Measurements from ENCODE around the gene AKIRIN1. TPM values are rescaled to one million over a fixed set of nuclear protein-coding genes. Genes with fewer than 3 reads are reported as not detected.
"Not testable (repeated sequence)": the region's sequence is repeated elsewhere in the genome, so short reads cannot be mapped to it uniquely, and the experiment has no call there.

Gene AKIRIN1
- total RNA-seq, 2 experiments from 2014 or later, result 55.5 to 60.2 TPM

DNA sequence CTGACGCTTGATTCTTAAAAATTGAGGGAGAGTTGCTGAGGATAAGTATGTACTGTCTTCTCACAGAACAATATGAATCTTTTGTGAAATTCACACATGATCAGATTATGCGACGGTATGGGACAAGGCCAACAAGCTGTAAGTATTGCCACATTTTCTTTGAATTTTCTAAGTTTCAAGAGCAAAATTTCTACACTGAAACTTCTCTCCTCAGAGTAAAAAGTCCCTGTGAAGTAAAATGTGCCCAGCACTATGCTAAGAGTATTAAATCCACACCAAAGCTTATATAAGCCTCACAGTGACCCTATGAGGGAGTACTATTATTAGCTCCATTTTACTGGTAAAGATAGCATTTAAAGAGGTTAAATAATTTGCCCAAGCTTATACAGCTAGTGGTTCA, 12.2 kb downstream of the AKIRIN1 start:
- POLR2A ChIA-PET, result interaction anchor here (0.7 kb wide), 1 partner anchor 23 kb away, joined by 4 read pairs; the partner anchor contains the start of gene NDUFS5
- Mint-ChIP-seq H3K4me1 (peaks cover 11% of the 10 kb centered on the region), H3K4me3 (no peak overlapping the region), H3K27me3 (no peaks in the 10 kb centered on the region), H3K36me3 (peaks cover 36% of the 10 kb centered on the region), H3K9me3 (no peaks in the 10 kb centered on the region), H3K27ac (no peak overlapping the region)
- ATAC-seq (ENCODE audit: low read depth), result no peak
- DNase-seq, result no peak

DNA sequence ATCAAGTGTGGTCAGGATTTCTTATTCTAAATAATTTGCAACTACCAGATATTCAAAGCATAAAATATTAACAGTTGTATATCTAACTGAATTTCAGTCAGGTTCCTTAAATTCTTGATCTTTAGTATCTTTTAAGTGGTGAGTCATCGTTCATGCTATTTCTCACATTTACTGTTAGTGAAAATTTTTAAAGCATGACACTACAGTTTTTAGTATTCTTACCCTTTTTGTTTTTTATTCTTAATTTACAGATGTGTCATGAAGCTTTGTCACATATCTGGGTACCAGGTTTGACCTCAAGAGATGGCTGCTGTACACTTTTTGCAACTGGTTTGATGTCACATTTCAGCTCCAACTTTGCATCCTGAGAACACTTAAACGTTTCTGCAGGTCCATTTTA, 12.7 kb downstream of the AKIRIN1 start:
- ATAC-seq (ENCODE audit: low read depth) (no peak), DNase-seq (no peak)
- H3K9me3 Mint-ChIP-seq, result no peaks in the 10 kb centered on the region
- H3K27ac Mint-ChIP-seq, result no peak overlapping the region
- H3K4me1 Mint-ChIP-seq, result peaks cover 10% of the 10 kb centered on the region
- no peaks in the 10 kb centered on the region for H3K27me3 Mint-ChIP-seq
- no peak overlapping the region for H3K4me3 Mint-ChIP-seq
- POLR2A ChIA-PET, result interaction anchor here (0.7 kb wide), 1 partner anchor 22 kb away, joined by 4 read pairs; the partner anchor contains the start of gene NDUFS5
- H3K36me3 Mint-ChIP-seq, result peaks cover 38% of the 10 kb centered on the region

DNA sequence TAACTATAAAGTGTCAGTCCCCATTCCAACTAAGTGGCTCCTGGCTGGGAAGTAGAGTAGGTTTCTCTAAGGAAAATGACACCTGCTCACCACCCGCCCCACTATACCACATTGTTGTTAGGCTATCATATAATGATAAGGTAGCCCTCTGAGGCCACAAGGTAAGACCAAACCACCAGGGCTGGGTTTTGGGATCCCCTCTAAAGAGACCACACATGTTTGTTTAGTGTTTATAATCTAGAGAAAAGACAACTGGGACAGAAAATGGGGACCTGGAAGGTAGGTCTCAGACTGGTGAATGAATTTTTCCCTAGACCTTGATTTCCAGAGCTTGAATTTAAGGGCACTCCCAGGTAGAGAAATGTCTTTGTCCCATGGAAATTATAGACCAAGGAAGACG, 15.2 kb downstream of the AKIRIN1 start:
- ATAC-seq (ENCODE audit: low read depth) (no peak), DNase-seq (no peak)
- POLR2A ChIA-PET, result interaction anchor here (1.1 kb wide), 1 partner anchor 20 kb away, joined by 3 read pairs; the partner anchor contains the start of gene NDUFS5
- Mint-ChIP-seq H3K27ac (no peak overlapping the region), H3K27me3 (no peaks in the 10 kb centered on the region), H3K36me3 (peaks cover 31% of the 10 kb centered on the region), H3K4me3 (no peak overlapping the region), H3K9me3 (no peaks in the 10 kb centered on the region), H3K4me1 (peaks cover 6% of the 10 kb centered on the region)

DNA sequence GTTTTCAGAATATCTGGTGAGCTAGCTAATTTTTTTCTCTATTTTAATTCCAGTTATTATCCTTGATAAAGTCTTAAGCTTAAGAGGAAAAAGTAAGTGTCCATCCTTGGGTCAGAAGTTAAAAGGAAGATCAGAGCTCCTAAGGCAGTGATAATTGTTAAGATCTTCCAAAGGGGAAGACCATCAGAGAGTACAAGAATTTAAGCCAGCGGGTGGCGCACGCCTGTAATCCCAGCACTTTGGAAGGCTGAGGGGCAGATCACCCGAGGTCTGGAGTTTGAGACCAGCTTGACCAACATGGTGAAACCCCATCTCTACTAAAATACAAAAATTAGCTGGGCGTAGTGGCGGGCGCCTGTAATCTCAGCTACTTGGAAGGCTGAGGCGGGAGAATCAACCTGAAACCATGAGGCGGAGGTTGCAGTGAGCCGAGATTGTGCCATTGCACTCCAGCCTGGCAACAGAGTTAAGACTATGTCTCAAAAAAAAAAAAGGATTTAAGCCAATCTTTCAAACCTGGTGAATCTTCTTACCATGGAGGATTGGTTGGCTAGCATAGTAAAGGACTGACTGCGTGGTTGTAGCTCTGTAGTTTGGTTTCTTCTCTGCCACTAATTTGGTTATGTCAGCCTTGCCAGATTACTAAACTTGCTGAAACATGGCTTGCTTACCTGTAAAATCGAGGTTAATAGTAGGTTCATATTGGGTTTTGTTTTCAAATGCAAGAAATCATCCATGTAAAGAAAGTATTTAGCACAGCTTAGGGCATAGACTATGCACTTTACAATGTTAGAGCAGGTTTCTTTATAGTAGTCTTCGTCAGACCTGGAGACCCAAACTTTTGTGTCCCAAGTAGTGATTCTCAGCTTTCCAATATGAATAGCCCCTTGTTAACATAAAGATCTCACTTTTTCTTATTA, 15.9 kb downstream of the AKIRIN1 start:
- no peaks in the 10 kb centered on the region for H3K27me3 Mint-ChIP-seq
- POLR2A ChIA-PET, result interaction anchor here (1.1 kb wide), 1 partner anchor 19 kb away, joined by 3 read pairs; the partner anchor contains the start of gene NDUFS5

DNA sequence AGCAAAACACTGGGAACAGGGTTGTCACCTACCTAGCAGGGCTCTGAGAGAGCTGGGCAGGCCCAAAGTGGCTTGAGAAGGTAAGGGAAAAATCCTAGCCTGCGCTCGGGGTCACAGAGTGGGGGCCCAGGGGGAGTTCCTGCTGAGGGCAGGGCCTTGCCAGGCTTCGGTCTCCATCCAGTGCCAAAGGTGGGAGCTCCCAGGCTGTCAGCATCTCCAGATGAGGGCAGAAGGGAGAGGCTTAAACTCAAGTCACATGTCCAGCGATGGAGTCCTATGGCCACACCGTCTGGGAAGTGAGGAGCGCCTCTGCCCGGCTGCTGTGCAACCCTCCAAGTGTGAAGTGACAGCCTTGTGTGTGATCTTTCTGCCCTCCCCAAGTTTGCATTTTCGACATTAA, 23.9 kb downstream of the AKIRIN1 start:
- H3K36me3 Mint-ChIP-seq, result peaks cover 11% of the 10 kb centered on the region
- not testable (repeated sequence) for H3K4me1 Mint-ChIP-seq; H3K27ac Mint-ChIP-seq; ATAC-seq (ENCODE audit: low read depth); H3K27me3 Mint-ChIP-seq; H3K4me3 Mint-ChIP-seq; DNase-seq; H3K9me3 Mint-ChIP-seq
- POLR2A ChIA-PET, result interaction anchor here (1.2 kb wide), 1 partner anchor 11 kb away, joined by 6 read pairs; the partner anchor contains the start of gene NDUFS5

More for the DNA sequence above, 15.9 kb downstream of the AKIRIN1 start:
- ATAC-seq (ENCODE audit: low read depth) (no peak), DNase-seq (no peak)
- H3K4me3 Mint-ChIP-seq, result no peak overlapping the region
- H3K36me3 Mint-ChIP-seq, result peaks cover 31% of the 10 kb centered on the region
- no peak overlapping the region for H3K27ac Mint-ChIP-seq
- H3K9me3 Mint-ChIP-seq, result no peaks in the 10 kb centered on the region
- peaks cover 3% of the 10 kb centered on the region for H3K4me1 Mint-ChIP-seq

DNA sequence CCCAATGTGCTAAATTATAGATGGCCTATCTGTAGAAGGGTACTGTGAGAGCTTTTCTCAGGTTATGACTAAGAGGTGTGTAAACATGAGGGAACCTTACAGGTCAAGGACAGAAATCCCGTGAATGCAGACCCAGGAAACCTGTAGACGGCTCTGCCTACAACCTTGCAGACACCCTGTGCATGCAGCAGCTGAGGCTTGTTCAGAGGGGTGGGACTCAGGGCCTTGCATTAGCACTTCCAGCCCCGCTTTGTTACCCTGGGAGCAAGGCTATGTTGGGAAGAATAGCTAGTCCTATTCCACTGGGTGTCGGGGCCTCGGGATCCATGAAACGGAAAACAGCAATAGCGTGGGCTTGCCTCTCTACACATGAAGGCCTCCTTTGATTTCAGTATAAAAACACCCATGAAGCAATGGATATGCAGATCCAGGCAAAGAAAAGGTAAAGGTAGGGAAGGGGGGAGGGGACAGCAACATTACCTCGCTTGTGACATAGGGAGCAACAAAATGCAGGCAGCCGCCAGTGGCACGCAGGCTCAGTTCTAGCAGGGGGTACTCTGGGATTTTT, 25.6 kb downstream of the AKIRIN1 start:
- H3K9me3 Mint-ChIP-seq, result no peaks in the 10 kb centered on the region
- no peak for ATAC-seq (ENCODE audit: low read depth)

DNA sequence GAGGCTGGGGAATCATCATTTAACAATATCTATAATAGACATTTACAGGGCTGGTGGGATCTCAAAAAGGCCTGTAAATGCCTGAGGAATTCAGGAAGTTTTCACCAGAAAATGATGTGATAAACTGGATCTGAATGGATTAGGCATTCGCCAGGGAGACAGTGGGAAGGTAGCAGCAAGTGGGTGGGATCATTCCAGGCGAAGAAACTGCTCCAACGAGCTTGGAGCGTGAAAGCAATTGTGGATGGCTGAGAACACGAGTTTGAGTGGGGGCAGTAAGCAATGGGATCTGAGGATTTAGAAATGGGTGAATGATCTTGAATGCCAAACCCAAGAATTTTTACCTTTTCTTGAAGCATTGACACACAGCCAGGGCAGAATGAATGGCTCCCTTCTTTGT, 26.2 kb downstream of the AKIRIN1 start:
- ATAC-seq (ENCODE audit: low read depth), result no peak
- H3K27me3 Mint-ChIP-seq, result peaks cover 2% of the 10 kb centered on the region
- H3K4me3 Mint-ChIP-seq, result no peak overlapping the region
- POLR2A ChIA-PET, result interaction anchor here (0.6 to 1.6 kb wide), 2 partner anchors 9 to 44 kb away, joined by 4 read pairs; partner anchors contain the start of gene NDUFS5
- no peaks in the 10 kb centered on the region for H3K9me3 Mint-ChIP-seq
- H3K27ac Mint-ChIP-seq, result no peak overlapping the region
- H3K36me3 Mint-ChIP-seq, result peaks cover 3% of the 10 kb centered on the region
- no peaks in the 10 kb centered on the region for H3K4me1 Mint-ChIP-seq
- no peak for DNase-seq

More for the DNA sequence above, 25.6 kb downstream of the AKIRIN1 start:
- DNase-seq, result no peak
- Mint-ChIP-seq H3K27me3 (peaks cover 2% of the 10 kb centered on the region), H3K4me1 (no peaks in the 10 kb centered on the region), H3K4me3 (no peak overlapping the region), H3K27ac (no peak overlapping the region), H3K36me3 (peaks cover 9% of the 10 kb centered on the region)
- POLR2A ChIA-PET, result interaction anchor here (1.6 kb wide), 1 partner anchor 10 kb away, joined by 4 read pairs; the partner anchor contains the start of gene NDUFS5

DNA sequence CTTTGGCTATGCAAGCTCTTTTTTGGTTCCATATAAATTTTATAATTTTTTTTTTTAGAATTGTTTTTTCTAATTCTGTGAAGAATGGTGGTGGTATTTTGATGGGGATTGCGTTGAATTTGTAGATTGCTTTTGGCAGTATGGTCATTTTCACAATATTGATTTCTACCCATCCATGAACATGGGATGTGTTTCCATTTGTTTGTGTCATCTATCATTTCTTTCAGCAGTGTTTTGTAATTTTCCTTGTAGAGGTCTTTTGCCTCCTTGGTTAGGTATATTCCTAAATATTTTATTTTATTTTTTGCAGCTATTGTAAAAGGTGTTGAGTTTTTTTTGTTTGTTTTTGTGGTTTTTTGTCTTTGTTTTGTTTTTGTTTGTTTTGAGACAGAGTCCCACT, 29.4 kb downstream of the AKIRIN1 start:
- ATAC-seq (ENCODE audit: low read depth); H3K4me1 Mint-ChIP-seq; H3K36me3 Mint-ChIP-seq; H3K27ac Mint-ChIP-seq; POLR2A ChIA-PET; H3K4me3 Mint-ChIP-seq; DNase-seq; H3K27me3 Mint-ChIP-seq; H3K9me3 Mint-ChIP-seq: not testable (repeated sequence)

DNA sequence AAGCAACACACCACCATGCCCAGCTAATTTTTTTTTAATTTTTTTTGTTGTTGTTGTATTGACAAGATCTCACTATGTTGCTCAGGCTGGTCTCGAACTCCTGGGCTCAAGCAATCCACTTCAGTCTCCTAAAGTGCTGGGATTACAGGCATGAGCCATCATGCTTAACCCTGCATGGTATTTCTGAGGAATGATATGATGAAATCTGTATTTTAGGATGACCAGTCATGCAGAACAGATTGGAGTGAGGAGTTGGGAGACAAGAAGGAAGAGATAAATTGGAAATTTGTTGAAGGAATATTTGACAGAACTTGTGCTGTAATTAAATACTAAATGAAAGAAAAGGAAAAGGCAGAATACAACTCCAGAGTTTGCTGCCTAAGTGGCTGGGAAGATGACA, 30.4 kb downstream of the AKIRIN1 start:
- no peaks in the 10 kb centered on the region for H3K9me3 Mint-ChIP-seq
- no peak for ATAC-seq (ENCODE audit: low read depth)
- POLR2A ChIA-PET, result no interaction called here
- H3K4me3 Mint-ChIP-seq, result no peak overlapping the region
- peaks cover 7% of the 10 kb centered on the region for H3K4me1 Mint-ChIP-seq
- no peaks in the 10 kb centered on the region for H3K36me3 Mint-ChIP-seq
- no peak overlapping the region for H3K27ac Mint-ChIP-seq
- DNase-seq, result no peak
- H3K27me3 Mint-ChIP-seq, result peaks cover 4% of the 10 kb centered on the region

DNA sequence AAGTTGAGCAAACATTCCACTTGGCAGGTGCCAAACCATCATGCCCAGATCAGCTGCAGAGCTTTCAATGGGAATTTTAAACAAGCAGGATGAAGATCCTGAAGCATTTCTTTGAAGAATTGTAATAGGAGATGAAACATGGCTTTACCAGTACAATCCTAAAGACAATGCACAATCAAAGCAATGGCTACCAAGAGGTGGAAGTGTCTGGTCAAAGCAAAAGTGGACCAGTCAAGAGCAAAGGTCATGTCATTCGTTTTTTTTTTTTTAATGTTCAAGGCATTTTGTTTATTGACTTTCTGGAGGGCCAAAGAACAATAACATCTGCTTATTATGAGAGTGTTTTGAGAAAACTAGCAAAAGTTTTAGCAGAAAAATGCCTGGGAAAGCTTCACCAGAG, 32.1 kb downstream of the AKIRIN1 start:
- H3K9me3 Mint-ChIP-seq, result no peaks in the 10 kb centered on the region
- peaks cover 9% of the 10 kb centered on the region for H3K4me1 Mint-ChIP-seq
- POLR2A ChIA-PET, result no interaction called here
- H3K27ac Mint-ChIP-seq, result no peak overlapping the region
- no peaks in the 10 kb centered on the region for H3K36me3 Mint-ChIP-seq
- H3K27me3 Mint-ChIP-seq, result peaks cover 4% of the 10 kb centered on the region
- no peak for ATAC-seq (ENCODE audit: low read depth)
- H3K4me3 Mint-ChIP-seq, result no peak overlapping the region
- no peak for DNase-seq

DNA sequence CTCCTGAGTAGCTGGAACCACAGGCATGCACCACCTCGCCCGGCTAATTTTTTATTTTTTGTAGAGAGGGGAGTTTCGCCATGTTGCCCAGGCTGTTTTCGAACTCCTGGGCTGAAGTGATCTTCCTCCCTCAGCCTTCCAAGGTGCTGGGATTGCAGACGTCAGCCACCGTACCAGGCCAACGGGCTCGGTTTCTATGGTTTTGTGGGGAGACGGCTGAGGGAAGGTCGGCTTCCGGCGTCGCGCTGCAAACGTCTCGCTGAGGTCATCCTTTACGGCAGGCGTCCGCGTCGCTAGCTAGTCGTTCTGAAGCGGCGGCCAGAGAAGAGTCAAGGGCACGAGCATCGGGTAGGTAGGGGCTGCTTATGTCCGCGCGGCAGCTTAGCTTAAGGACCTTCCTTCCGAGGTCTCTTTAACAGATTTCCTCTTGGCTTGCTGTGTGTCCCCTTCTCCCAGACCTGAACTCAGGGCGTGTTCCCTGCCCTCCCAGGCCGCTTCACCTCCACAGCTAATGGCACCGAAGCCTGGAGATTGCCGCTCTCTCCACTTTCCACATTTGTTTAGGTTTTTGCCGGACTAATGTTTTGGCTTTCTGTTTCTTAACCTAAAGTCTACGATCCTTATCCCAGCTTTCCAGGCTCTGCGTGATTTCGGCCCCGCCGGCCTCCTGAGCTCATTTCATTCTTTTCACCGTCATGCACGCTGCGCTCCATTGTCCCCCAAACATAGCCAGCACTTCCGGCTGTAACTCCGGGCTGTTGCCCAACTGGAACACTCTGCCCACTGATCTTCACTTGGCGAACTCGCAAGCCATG, 35.2 kb downstream of the AKIRIN1 start, which contains the start of gene NDUFS5:
NDUFS5 (plus strand) TSS at position 300 of the 815 bp plus-strand sequence. CDS start 2,375 bp downstream, outside the sequence.
- Mint-ChIP-seq H3K4me1 (peaks cover 12% of the 10 kb centered on the region), H3K27ac (peak within 1 kb of the TSS; percentile 96), H3K9me3 (no peaks in the 10 kb centered on the region), H3K36me3 (peaks cover 18% of the 10 kb centered on the region), H3K27me3 (peaks cover 4% of the 10 kb centered on the region), H3K4me3 (peak within 1 kb of the TSS; percentile 94)
- DNase-seq, result peak; percentile 81
- peak; percentile 88 for ATAC-seq (ENCODE audit: low read depth)
- POLR2A ChIA-PET, result interaction anchor here (0.6 to 2.5 kb wide), 16 partner anchors 8 to 170 kb away, joined by 3 to 12 read pairs (median 4); partner anchors contain the start of genes AKIRIN1 and MYCBP

DNA sequence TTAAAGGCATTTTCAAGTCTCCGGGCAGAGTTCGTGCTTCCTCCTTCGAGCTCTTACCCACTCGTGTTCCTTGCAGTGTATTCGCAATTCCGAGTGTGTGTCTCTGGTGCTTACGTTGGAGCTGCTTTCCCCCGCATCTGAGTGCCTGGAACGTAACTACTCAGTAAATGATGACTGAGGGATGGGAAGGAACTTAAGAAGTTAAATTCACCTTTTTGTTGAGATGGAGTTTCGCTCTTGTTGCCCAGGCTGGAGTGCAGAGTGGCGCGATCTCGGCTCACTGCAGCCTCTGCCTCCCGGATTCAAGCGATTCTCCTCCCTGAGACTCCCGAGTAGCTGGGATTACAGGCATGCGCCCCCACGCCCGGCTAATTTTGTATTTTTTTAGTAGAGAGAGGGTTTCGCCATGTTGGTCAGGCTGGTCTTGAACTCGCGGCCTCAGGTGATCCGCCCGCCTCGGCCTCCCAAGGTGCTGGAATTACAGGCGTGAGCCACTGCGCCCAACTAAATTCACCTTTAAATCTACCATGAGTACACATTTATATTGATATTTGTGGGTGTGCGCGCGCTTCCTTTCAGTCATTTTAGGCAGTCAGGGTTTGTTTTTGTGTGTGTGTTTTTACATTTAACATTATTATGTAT, 35.9 kb downstream of the AKIRIN1 start:
- Mint-ChIP-seq H3K27me3 (peaks cover 2% of the 10 kb centered on the region), H3K27ac (peak overlapping the region; percentile 96), H3K36me3 (peaks cover 18% of the 10 kb centered on the region), H3K4me1 (peaks cover 16% of the 10 kb centered on the region), H3K4me3 (peak overlapping the region; percentile 94), H3K9me3 (no peaks in the 10 kb centered on the region)
- ATAC-seq (ENCODE audit: low read depth), result no peak
- POLR2A ChIA-PET, result interaction anchor here (0.7 to 2.5 kb wide), 13 partner anchors 8 to 170 kb away, joined by 3 to 12 read pairs (median 5); partner anchors contain the start of genes AKIRIN1 and MYCBP
- no peak for DNase-seq

Data from activated naive CD8-positive, alpha-beta T cell treated with anti-CD3 and anti-CD28 coated beads, Interleukin-2, amount 10 ng/mL, durations not matched to agents 7 days and 5 days (primary cell).